ENCODE results near the gene CTNNBL1.

CTNNBL1 gene

GRCh38 chr20:37859406-37860171 lies 165.8 kb downstream of the CTNNBL1 start:
- no peak overlapping the region for H3K4me3 ChIP-seq (replicated peaks; ENCODE audit: low read depth, low read length)
- TF ChIP-seq CTCF (IDR thresholded peaks at IDR 0.05; ENCODE audit: low read depth, low read length, missing control alignments): no peak
- no peak for DNase-seq (ENCODE audit: extremely low read depth, low read depth)

- H3K4me3 ChIP-seq (replicated peaks; ENCODE audit: low read depth, low read length): no peak overlapping the region
- TF ChIP-seq CTCF (IDR thresholded peaks at IDR 0.05; ENCODE audit: low read depth, low read length, missing control alignments): no peak
- DNase-seq (ENCODE audit: extremely low read depth, low read depth): no peak
Measured at GRCh38 chr20:37863289-37863688, 169.5 kb downstream of the CTNNBL1 start.

- no peak for TF ChIP-seq CTCF (IDR thresholded peaks at IDR 0.05; ENCODE audit: low read depth, low read length, missing control alignments)
- H3K4me3 ChIP-seq (replicated peaks; ENCODE audit: low read depth, low read length): no peak overlapping the region
- DNase-seq (ENCODE audit: extremely low read depth, low read depth): no peak
Measured at GRCh38 chr20:37864298-37864697, 170.5 kb downstream of the CTNNBL1 start.

- TF ChIP-seq CTCF (IDR thresholded peaks at IDR 0.05; ENCODE audit: low read depth, low read length, missing control alignments): no peak
- H3K4me3 ChIP-seq (replicated peaks; ENCODE audit: low read depth, low read length): no peak overlapping the region
- no peak for DNase-seq (ENCODE audit: extremely low read depth, low read depth)
Measured at GRCh38 chr20:37866051-37866450, 172.2 kb downstream of the CTNNBL1 start.

- no peak for DNase-seq (ENCODE audit: extremely low read depth, low read depth)
Measured at GRCh38 chr20:37867289-37868195, 173.7 kb downstream of the CTNNBL1 start.

GRCh38 chr20:37868851-37869333 lies 175.1 kb downstream of the CTNNBL1 start:
- DNase-seq (ENCODE audit: extremely low read depth, low read depth): no peak
- H3K4me3 ChIP-seq (replicated peaks; ENCODE audit: low read depth, low read length): no peak overlapping the region
- no peak for TF ChIP-seq CTCF (IDR thresholded peaks at IDR 0.05; ENCODE audit: low read depth, low read length, missing control alignments)

More at GRCh38 chr20:37867289-37868195, 173.7 kb downstream of the CTNNBL1 start:
- no peak for TF ChIP-seq CTCF (IDR thresholded peaks at IDR 0.05; ENCODE audit: low read depth, low read length, missing control alignments)
- H3K4me3 ChIP-seq (replicated peaks; ENCODE audit: low read depth, low read length): no peak overlapping the region
